ENCODE results near the gene MRPL44.

DNA sequence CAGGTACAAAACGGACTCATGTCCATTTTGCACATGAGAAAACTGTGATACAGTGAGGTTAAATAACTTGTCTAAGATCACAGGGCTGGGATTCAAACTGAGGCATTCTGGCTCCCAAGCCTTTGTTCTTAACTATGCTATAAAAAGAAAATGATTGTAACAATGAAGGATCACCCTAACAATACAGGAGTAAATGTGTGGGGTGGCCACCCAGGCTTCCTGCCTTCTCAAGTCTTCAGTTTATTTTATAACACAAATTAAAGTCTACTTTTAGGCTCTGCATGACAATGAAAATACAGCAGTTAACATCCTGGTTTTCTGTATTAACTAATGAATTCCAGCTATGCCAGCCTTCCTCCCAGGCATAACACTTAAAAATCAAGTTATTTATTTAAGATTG is 19.7 kb upstream of the MRPL44 start:
- TF ChIP-seq, protein P1, sequence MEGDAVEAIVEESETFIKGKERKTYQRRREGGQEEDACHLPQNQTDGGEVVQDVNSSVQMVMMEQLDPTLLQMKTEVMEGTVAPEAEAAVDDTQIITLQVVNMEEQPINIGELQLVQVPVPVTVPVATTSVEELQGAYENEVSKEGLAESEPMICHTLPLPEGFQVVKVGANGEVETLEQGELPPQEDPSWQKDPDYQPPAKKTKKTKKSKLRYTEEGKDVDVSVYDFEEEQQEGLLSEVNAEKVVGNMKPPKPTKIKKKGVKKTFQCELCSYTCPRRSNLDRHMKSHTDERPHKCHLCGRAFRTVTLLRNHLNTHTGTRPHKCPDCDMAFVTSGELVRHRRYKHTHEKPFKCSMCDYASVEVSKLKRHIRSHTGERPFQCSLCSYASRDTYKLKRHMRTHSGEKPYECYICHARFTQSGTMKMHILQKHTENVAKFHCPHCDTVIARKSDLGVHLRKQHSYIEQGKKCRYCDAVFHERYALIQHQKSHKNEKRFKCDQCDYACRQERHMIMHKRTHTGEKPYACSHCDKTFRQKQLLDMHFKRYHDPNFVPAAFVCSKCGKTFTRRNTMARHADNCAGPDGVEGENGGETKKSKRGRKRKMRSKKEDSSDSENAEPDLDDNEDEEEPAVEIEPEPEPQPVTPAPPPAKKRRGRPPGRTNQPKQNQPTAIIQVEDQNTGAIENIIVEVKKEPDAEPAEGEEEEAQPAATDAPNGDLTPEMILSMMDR (IDR thresholded peaks at IDR 0.05), result no peak
- TF ChIP-seq EZH2 (IDR thresholded peaks at IDR 0.05), result no peak
